GM18517 (cell line): ENCODE data around the gene FXR1.
"Not testable (repeated sequence)": the region's sequence is repeated elsewhere in the genome, so short reads cannot be mapped to it uniquely, and the experiment has no call there.

ENCODE experiments used
- ATAC-seq: cut with Tn5 transposase; IDR thresholded peaks from one replicate; pipeline ENCODE4 v1.9.1; 2021; ENCODE audit warnings: mild to moderate bottlenecking, moderate library complexity; ENCODE audit not compliant: unreplicated experiment

Gene FXR1

DNA sequence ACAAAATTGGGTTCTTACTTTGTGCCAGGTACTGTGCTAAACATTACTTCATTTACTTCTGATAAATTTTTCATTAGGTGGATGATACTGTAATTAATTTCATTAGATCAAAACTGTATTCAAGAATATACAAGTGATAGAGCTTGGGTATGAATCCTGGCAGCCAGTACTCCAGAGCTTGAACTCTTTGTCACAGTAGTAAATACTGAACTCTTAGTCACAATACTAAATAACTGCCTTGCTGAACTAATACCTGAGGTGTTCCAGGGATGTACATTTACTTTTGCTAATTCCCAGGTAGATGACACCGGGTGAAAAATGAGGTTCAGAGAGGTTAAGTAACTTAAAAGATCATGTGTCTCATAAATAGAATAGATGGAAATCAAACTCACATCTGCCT lies 20.3 kb downstream of the FXR1 start:
- ATAC-seq: no peak

DNA sequence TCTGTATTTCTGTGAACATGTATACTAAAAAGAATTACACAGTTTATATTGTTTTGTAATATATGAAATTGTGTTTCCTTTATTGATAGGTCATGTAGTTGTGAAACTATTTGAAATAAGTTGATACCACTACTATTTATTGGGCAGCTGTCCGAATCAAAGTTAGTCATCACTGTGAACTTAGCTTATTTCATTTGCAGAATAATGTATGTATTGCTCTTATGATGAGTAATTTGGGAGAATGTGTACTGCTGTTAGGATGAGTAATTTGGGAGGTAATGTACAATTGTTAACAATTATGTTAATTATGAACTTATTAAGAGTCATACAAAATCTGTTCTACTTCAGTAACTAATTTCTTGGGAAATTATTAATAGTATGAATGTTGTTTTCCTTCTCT lies 22.2 kb downstream of the FXR1 start:
- no peak for ATAC-seq

DNA sequence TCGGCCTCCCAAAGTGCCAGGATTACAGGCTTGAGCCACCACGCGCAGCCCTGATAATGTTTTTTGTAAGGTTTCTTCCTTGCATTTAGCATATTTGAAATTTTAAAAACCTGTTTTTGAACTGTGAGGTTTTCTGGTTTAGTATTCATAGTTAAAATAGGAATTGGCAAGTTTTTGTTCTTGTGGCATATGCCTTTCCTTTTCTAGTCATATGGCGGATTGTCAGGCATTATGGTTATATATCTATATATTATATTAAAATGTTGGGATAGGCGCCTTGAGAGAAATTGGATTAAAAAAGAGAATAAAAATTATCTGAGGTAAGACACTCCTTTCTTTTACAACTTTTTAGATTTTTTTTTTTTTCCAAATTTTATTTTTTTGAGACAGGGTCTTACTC lies 28.4 kb downstream of the FXR1 start:
- no peak for ATAC-seq

DNA sequence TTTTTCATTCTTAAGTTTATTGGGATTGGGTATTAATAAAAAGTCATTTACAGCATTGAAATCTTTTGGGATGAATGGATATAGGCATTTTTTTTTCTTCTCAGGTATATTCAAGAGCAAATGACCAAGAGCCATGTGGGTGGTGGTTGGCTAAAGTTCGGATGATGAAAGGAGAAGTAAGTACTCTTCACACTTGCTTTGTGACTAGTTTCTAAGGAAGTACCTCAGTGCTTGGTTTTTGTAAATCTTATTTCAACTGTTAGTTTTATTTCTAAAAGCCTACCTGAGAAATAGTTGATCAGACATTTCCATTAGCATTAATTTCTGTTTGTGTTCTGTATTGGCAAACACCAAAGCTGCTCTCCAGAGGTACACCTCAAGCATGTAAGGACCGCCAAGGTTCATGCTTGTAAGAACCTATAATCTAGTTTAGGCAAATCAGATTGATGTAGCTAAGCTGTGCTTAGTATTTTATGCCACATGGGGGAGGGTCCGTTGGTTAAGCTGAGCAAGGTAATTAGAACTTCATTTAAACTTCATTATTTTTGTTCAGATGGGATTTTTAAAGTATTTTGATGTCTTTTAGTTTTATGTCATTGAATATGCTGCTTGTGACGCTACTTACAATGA lies 35.4 kb downstream of the FXR1 start:
- ATAC-seq: peak; percentile 79

DNA sequence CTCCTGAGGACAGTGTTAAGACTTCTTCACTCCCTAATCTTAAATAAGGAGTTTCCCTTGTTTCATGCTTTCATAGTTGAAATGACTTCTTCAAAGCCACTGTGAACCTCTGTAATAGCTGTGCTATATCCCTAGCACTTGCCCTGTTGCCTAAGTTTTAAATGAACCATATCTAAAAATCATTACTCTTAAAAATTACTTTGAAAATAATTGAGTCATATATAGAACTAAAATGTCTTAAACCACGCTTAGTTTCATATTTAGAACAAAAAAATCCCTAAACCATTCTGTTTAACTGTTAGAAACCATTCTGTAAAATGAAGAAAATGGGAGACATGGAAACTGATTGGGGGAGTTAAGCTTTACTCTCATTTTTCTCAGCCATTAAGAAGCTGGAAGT lies 47.2 kb downstream of the FXR1 start:
- ATAC-seq: no peak

DNA sequence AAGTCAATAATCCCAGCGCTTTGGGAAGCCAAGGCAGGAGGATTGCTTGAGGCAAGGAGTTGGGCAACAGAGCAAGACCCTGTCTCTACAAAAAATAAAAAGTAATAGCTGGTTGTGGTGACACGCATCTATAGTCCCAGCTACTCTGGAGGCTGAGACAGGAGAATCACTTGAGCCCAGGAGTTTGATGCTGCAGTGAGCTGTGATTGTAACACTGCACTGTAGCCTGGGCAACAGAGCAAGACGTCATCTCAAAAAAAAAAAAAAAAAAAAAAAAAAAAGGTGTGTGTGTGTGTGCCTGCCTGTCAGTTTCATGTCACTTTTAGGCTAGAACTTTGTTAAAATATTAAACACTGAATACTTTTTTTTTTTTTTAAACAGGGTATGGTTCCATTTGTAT lies 48.6 kb downstream of the FXR1 start:
- ATAC-seq: no peak

DNA sequence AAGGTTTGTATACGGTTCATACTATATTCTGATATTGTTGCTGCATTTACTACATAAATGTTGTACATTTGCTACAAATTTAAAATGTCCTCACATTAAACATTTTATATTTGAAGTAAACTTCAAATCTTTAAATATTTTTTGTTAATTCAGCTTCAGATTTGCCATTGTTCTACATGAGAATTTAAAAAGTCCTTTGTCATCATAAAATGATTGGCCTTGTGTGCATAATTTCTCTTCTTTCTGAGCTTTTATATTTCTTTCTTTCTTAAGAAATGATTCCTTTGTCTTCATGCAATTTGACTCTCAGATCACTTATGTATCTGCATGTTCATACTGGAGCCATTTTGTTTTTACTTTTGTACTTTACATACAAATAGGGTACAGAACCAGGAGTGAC lies 49.1 kb downstream of the FXR1 start:
- no peak for ATAC-seq

DNA sequence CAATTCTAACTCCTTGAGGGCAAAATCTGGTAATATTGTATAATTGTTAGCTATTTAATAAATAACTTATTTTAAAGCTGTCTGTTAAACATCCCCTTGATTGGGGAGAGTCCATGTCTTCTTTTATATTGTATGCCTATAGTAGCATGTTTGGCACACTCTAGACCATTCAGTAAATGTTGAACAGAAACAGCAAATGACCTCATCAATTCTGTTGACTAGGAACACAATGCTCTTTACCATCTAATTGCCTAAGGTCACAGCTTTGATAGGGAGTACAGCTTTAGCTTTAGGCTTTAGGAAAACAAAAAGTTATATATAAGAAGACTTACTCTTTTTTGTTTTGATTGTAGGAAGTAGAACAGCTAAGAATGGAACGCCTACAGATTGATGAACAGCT lies 50.1 kb downstream of the FXR1 start:
- no peak for ATAC-seq

DNA sequence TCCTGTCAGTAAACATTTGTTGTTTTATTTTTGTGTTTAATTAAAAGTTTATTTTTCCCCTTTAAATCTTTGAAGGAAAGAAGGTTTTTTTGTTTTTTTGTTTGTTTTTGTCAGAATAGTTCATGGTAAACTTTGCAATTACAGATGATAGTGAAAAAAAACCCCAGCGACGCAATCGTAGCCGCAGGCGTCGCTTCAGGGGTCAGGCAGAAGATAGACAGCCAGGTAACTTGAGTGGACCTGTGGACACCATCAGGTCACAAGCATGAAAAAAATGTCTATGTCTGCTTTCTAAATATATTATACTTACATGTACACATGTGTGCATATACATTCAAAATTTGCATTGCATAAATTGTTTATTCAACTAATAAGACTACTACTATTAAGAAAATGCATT lies 58.5 kb downstream of the FXR1 start:
- no peak for ATAC-seq

DNA sequence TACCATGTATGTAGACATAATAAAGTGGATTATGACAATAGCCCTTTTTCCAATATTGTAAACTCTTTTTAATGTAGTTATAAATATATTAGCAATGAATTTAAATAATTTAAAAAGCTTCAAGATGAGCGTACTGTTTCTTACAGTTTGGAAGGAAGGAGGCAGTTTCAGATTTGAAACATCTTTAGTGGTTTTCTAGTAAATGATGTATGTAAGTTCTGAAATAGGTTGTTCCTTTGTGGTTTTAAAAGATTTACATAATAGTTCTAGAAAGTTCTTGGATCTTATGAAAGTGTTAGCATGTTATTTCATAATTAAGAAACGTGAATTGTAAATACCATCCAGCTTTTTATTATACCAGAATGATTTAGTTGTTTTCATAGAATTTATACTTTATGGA lies 61.1 kb downstream of the FXR1 start:
- peak; percentile 62 for ATAC-seq

DNA sequence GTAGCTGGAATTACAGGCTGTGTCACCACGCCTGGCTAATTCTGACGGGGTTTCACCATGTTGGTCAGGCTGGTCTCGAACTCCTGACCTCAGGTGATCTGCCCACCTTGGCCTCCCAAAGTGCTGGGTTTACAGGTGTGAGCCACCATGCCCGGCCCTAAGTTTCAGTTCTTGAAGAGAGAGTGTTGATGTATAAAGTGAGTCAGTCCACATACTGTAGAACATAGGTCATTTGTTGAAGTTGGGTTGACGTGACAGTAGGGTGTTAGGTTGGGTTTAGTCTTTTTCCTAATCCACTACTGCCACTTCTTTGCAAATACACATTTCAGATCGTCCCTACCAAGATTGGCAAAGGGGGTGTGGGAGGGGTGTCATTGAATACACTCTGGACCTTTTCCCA lies 61.8 kb downstream of the FXR1 start:
- ATAC-seq: no peak

DNA sequence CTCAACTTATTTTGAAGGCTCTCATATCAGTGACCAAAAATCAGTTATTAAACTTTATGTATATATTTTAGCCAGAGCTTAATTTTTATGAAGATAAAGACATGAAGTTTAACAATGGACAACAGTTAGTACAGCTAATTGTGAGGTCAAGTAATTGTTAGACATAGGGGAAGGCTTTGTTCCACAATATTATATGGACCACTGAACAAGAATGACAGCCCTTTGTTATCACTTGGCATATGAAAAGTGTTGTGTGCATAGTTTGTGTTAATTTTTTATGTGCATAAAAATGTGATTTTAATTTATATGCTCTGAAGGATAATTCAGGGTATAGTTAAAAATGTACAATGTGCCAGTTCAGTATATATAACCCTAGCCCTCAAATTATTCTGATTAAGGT lies 65.0 kb downstream of the FXR1 start:
- no peak for ATAC-seq

DNA sequence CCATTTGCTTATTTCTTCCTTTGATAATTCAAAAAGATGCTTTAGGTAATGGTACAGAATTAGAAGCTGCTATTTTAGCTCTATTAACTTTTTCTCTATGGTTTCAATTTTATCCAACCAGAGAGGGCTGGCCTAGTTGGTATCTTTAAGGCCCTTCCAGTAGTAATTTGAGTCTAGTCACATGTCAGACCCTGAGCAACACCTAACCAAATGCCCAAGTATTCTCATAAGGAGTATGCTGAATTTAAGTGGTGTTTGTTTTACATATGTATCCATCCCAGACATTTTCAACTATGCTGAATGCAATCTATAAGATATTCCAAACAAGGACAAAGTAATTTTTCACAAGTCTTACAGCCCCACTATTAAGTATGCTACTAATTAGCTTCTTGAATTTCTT lies 67.5 kb downstream of the FXR1 start:
- no peak for ATAC-seq

DNA sequence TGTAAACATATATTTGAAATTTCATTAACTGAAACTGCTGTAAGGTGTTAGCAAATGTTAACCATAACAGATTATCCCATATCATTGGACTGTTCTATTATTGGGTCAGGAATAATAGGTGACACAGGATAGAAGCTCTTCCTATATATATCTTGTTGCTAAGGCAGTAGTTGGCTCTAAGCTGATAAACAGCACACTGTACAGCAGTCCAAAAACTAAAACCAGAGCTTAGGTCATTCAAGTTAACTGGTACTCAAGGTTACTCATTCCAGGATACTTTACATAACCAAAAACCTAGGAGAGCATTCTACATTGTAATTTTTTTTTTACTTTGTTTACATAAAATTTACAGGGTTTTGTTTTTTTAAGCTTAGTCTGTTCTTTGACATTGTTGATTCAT lies 68.1 kb downstream of the FXR1 start:
- no peak for ATAC-seq

DNA sequence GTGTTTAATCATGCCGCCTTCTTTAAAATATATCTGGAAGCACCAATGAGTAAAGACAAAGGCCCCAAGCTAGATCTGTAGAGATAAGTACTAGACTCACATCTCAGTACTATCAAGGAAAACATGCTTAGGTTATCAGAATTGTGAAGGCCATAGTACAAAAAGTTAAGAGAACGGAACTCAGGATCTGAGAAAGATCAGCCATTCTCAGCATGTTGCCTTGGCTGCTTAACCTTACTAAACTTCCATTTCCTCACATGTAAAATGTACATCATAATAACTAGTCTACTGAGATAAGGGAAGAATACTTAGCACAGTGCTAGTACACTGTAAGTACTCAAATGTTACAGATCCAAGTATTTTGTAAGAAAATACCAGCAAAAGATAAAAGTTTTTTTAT lies 69.4 kb downstream of the FXR1 start:
- no peak for ATAC-seq

DNA sequence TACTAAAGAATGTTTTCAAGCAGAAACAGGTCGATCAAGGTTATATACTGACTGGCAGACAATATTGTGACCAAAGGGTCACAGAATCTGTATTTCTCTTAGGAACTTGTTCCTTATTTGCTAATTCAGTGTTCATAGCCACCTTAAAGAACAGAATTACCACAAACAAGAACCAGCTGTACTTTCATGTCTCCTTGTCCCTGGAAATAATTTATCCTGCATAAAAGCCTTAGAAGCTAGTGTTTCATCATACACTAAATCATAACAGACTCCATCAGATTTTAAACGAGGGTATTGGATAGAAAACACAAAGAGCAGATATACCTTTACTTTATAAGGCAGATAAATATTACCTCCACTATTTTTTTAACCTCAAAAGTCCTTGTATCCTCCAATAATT lies 70.7 kb downstream of the FXR1 start:
- no peak for ATAC-seq

DNA sequence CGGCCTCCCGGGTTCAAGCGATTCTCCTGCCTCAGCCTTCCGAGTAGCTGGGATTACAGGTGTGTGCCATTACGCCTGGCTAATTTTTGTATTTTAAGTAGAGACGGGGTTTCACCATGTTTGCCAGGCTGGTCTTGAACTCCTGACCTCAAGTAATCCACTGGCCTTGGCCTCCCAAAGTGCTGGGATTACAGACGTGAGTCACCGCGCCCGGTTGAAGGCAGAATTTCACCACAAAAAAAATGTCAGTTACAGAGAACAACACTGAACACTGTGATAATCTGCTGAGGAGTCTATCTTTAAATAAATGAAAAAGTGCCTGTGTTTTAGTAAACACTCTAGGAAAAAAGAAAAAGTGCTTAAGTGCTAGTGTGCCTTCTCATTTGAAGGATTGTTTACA lies 73.9 kb downstream of the FXR1 start:
- not testable (repeated sequence) for ATAC-seq

DNA sequence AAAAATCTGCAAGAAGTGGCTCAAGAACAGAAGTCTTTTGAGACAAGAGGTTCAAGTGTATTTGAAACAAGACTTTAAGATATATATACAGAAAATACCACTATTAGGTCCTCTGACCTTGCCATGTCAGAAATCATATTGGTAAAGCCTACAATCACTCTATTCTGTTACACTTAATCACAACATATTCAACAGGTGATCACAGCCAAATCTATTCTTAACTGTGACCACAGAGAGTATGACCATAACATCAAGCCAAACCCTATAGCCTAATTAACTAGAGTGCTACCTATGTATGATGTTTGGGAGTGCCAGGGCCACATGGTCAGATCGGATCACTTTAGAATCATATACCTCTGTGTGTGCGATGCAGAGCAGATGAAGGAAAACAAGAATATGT lies 74.9 kb downstream of the FXR1 start:
- no peak for ATAC-seq

DNA sequence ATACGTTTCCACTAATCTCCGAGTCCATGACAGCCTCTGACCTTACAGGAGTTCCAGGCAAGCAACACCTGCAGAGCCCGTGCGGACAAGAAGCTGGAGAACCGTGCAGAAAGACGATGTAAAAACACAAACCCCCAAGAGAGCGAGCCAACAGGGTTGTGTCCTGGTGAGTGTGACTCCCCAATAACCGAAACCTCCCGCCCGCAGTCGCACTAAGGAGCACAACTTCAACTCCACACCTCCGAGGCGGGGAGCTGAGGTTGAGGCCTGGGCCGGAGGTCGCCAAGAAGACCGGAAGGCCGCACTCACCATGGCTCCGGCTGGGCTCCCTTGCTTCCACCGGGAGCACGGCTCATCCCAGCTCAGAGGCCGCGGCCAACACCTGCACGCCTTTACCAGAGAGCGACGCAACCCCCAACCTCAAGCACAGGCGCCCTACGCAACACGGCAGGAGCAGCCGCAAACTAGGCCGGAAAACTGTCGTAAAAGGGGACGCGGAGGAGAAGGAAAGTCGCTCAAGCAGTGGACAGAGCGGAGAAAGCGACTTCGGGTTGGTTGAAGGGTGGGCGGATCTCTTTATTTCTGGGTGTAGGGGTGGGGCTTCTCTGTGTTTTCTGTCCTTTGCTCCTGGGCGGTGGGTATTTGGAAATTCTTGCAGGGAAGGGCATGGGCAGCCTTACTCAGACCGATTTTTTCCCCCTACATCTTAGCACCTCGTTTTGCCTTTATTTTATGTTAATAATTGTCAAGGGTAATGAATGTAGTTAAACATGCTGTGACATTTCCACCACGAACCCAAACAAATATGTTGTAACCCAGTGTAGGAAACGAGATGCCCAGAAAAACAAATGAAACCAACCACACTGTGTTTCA lies 77.1 kb downstream of the FXR1 start, which contains the start of gene DNAJC19:
Gene DNAJC19 (minus strand): TSS at position 446 of the 873 bp plus-strand sequence. CDS start 134 bp downstream, at position 312.
- peak; percentile 95 for ATAC-seq

DNA sequence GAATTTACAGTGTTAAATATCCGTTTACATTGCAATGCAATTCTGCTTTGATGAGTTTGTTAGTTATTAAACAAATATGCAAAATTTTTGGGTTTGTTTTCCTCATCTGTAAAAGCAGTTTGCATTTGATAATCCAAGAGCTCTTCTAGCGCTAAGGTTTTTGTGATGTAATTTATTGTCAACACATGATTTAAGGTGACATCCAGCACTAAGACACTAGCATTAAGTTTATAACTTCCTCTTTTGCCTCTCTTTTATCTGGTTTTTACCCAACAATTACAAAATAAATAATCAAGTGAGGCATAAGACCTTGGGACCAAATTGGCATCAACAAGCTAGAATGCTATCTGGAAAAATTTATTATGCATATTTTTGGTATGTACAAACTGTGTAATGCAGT lies 78.0 kb downstream of the FXR1 start:
- ATAC-seq: no peak

DNA sequence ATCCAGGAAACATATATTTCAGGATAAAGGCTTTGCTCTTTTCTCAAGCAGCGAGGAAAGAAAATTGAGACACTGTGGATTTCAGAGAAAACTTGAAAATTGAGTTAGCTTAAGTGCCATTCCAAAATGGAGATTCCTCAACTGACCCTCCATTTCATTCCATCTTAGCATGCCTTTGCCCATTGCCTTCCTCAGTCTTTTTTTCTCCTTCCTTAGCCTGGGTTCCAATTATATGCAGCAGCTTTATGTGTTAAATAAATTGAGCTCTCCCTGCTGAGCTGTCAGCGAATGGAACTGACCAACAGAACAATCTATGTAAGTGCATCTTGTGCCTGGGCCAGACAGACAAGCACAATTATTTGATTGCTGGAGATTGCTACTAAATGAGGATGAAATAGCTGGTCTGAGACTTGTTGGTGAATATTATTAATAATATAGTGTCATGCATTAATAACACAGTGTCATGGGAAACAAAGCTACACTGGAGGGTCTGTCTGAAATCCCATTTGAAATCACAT lies 84.0 kb downstream of the FXR1 start:
- ATAC-seq: no peak

DNA sequence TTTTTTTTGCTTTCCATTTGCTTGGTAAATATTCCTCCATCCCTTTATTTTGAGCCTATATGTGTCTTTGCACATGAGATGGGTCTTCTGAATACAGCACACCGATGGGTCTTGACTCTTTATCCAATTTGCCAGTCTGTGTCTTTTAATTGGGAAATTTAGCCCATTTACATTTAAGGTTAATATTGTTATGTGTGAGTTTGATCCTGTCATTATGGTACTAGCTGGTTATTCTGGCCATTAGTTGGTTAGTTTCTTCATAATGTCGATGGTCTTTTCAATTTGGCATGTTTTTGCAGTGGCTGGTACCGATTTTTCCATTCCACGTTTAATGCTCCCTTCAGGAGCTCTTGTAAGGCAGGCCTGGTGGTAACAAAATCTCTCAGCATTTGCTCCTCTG lies 89.9 kb downstream of the FXR1 start:
- not testable (repeated sequence) for ATAC-seq
